ENCODE data around the gene SARNP.
"Not testable (repeated sequence)": the region's sequence is repeated elsewhere in the genome, so short reads cannot be mapped to it uniquely, and the experiment has no call there.

SARNP gene, protein sequence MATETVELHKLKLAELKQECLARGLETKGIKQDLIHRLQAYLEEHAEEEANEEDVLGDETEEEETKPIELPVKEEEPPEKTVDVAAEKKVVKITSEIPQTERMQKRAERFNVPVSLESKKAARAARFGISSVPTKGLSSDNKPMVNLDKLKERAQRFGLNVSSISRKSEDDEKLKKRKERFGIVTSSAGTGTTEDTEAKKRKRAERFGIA

DNA sequence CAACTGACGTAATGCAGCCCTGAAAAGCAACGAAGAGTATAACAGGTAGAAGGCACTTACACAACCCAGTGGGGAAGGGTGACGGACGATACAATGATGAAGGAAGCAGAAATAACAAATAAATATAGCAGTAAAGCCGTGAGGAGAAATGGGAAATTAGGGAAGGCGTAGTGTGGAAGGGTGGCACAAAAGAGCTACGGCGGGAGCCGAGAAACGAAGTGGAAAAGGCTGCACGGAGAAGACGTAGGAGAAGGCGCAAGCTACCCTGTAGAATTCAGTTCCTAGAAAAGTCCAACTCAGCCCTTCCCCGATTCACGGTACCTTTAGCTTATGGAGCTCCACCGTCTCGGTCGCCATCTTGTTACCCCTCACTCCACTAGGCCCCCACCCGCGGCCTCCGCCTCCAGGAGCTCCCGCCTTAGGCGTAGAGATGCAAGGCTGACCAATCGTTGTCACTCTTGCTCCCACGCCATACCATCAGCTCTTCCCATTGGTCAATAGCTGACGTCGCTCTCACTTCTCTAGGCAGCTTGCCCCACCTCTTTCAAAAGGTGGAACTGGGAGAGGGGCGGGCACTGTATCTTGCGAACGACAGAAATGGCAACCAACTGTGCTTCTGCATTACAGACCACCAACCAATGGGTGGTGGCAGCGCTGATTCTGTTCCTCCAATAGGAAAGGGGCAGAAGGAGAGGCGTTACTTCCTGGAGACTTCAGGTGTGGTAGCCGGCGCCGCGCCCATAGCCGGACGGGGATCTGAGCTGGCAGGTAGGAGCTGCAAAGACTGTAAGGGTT lies at the start of gene SARNP, which contains the start of gene ORMDL2:
TSS of gene SARNP (minus strand) at position 380 of the 795 bp plus-strand sequence. CDS start at position 357, 23 bp downstream.
TSS of gene ORMDL2 (plus strand) at position 697 of the 795 bp plus-strand sequence. CDS start 959 bp downstream, outside the sequence.
- peak; percentile 100 for DNase-seq

DNA sequence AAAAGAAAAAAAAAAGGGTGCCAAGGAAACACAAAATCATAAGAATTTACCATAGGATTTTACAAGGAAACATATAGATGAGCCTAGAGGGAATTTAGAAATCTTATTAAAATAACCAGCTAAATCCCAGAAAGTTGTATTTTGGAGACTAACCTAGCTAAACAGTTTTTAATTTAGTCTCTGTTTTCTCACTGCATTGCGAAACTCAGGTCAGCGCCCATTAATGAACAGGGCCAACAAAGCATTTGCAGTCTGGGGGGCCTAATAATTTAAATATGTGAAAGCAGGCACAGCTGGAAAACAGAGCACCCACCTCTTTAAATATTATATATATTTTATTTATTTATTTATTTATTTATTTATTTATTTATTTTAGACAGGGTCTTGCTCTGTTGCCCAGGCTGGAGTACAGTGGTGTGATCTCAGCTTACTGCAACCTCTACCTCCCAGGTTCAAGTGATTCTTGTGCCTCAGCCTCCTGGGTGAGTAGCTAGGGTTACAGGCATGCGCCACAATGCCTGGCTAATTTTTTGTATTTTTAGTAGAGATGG lies 49.0 kb upstream of the SARNP start:
- not testable (repeated sequence) for DNase-seq

DNA sequence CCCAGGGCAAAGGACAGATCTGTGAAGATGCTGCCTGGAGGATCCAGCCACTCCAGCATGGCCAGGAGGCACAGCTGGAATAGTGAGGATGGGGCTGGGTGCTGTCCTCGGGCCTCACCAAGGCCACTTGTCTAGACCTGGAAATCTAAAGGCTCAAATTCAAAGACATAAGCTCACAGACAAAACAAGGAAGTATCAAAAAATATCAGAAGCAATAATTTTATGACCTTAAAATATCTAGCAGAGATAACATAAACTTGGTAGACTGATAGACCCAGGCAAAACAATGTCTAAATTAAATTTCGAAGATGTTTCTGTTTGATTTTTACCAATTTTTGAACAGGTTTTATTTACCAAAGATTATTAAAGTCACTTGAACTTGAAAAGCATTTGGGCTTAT lies 47.8 kb upstream of the SARNP start:
- DNase-seq: no peak

DNA sequence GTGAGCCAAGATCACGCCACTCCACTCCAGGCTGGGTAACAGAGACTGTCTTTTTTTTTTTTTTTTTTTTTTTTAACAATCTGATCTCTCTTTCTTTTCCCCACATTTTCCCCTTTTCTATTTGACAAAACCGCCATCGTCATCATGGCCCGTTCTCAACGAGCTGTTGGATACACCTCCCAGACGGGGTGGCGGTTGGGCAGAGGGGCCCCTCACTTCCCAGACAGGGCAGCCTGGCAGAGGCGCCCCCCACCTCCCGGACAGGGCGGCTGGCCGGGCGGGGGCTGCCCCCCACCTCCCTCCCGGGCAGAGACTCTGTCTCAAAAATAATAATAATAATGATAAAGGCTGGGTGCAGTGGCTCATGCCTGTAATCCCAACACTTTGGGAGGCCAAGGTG lies 45.4 kb upstream of the SARNP start:
- DNase-seq: not testable (repeated sequence)

DNA sequence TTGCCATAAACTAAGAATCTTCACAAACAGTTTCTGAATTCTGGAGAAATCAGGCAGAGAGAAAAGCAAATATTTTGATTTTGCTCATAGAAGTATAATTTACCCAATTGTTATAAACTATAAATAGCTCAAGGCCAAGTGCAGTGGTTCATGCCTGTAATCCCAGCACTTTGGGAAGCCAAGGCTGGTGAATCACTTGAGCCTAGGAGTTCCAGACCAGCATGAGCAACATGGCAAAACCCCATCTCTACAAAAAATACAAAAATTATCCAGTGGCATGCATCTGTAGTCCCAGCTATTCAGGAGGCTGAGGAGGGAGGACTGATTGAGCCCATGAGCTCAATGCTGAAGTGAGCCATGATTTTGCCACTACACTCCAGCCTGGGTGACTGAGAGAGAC lies 44.8 kb upstream of the SARNP start:
- DNase-seq: no peak

DNA sequence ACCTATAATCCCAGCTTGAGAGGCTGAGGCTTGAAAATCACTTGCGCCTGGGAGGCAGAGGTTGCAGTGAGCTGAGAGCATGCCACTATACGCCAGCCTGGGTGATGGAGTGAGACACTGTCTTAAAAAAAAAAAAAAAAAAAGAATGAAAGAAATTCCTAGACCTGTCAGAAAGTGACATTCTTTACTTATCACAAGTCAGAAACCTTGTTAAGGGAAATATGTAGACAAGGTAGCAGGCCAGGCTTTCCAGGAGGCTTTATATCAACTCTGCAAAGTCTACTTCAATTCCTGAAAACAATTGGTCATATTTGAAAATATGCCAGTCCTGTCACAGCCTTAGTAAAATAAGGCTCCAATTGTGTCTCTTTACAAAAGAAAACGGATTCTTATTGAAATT lies 44.3 kb upstream of the SARNP start:
- DNase-seq: no peak

DNA sequence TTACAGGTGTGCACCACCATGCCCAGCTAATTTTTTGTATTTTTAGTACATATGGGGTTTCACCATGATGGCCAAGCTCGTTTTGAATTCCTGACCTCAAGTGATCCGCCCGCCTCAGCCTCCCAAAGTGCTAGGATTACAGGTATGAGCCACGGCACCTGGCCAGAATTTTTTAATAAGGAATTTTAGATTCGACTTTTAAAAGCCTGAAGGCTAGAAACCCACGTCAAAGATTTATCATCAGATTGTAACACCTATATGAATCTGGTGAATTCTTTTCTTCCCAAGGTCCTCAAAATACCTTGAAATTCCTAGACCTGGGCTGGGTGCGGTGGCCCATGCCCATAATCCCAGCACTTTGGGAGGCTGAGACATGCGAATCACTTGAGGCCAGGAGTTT lies 43.9 kb upstream of the SARNP start:
- no peak for DNase-seq

DNA sequence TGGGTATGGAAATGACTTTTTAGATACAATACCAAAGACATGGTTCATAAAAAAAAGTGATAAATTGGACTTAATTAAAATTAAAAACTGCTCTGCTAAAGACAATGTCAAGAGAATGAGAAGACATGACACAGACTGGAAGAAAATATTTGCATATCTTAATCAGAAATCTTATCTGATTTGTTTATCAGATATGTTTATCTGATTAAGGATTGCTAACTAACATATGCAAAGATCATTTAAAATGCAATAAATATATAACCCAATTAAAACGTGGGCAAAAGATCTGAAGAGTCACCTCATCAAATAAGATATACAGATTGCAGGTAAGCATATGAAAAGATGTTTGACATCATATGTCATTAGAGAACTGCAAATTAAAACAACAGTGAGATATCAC lies 35.2 kb upstream of the SARNP start:
- DNase-seq: no peak

DNA sequence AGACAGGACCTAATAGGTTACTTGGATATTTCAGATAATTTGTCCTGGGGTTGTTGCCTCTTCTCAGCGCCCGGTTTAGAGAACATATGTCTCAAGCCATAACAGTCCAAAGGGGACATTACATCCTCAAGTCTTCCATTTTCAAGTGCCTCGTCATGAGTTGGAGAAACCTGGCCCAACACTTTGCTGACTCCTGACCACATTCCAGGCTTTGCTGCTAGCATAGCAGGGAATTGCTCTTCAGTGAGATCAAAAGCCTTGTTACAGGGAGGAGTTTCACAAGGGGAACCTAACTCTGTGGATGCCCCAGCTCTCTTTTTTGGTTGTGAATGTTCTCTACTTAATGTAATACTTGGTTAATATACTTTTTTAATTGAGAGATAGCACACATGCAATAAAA lies 33.4 kb upstream of the SARNP start:
- no peak for DNase-seq

DNA sequence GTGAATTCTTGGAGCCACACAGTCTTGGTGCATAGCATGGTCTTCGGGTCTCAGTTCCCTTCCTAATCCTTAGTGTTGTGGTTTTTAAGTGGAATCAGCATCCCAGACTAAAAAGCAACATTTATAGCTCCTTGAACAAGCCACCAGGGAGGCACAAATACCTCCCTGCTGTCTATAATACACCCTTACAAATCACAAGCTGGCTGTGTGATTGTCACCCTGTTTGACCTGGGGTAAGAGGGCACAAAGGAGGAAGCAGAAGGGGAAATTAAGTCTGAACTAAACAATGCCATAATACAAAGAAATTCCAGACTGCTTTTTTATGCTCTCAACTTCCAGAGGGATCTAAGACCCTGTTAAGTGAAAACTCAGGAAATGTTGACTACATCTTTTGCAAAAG lies 32.9 kb upstream of the SARNP start:
- no peak for DNase-seq

DNA sequence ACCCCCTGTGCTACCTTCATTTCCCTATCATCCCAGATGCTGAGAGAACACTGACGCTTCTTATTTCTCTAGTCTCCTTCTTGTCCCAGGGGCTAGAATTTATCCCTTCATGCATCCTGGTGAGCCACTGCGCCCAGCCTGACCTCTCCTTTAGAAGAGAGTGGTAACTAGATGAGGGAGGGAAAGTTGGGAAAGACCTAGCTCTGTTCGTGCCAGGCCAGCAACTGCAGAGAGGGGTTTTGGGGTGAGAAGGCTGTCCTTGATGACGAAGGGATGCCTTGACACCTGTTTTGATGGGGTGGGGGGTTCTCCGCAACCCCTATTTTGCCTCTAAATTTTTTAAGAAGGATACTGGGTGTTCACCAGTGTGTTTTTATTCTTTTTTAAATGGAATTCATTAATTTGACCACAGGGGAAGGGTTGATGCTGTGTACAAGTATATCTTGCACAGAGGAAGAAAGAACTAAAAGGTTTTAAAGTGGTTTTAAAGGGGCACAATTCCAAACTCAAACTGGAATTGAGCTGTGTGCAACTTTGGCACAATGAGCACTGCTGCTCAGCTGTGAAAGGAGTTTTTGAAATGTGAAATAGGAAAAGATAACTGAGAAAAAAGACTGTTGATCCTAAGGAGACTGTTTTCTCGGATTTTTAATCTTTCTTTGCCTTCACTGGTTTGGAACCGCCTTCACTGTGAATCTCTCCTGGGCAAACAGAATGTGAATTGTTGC lies 32.3 kb upstream of the SARNP start:
- no peak for DNase-seq

DNA sequence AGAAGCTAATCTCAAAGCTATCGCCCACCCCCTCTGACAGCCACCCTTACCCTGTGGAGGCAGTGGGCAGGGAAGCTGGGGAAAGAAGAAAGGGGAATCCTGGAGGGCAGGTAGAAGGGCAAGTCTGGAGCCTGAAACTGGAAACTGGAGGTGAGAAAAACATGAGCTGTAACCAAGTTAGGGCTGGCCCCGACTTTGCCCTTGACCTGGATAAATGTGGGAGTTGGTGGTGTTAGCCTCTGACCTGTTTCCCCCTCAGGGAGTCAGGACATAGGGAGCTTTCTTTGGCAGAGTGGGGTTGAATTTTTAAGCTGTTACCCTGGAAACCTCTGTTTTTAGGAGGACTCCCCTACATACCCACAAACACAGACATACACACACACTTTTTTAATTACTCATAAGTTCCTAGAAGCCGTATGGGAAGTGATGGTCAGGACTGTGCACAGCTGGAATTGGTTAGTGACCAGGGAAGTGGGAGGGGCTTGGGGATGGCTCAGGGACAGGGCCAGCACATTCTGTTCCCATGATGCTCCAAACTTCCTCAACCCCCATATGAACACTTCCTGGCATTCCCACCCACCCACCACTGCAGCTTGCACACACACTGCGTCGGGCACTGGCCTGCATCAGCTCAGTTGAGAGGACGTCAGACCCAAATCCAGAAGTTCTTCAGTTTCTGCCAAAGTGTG lies 30.2 kb upstream of the SARNP start:
- peak; percentile 63 for DNase-seq

DNA sequence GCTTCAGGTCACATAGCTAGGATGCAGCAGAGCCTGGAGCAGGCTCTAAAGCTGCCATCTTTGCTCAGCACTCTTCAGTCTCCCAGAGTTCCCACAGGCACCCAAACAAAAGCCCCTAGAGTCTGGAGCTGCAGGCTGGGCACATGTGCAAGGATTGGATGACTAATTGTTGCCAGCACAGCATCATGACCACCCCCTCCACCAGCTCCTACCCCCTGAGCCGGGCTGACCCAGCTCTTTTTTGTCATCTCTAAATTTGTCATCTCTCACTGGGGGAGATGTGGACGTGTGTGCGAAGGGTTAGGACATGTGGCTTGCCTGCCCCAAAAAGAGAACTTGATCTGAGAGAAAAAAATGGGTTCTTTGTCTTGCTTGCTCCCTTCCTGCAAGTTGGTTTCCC lies 29.5 kb upstream of the SARNP start:
- DNase-seq: no peak

DNA sequence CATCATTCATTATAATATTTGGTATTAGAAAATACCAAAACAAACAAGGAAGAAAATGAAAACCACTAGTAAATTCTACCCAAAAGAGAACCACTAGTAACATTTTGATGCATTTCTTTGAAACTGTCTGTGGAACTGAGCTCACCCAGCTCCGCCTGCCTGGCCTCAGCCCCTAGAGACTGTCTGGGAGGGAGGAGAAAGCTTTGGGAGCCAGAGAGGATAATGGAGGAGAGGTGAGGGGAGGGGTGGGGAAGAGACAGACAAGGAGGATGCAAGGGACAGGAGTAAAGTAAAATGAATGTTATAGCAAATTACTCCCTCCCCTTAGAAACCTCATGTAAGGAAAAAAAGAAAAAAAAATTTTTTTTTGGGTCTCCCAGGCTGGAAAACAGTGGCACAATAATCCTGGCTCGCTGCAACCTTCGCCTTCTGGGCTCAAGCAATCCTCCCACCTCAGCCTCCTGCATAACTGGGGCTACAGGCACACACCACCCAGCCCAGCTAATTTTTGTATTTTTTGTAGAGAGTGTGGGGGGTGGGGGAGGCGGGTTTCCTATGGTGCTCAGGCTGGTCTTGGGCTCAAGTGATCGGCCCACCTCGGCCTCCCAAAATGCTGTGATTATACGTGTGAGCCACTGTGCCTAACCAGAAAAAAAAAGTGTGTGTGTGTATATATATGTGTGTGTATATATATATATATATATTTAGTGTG lies 28.4 kb upstream of the SARNP start:
- no peak for DNase-seq

DNA sequence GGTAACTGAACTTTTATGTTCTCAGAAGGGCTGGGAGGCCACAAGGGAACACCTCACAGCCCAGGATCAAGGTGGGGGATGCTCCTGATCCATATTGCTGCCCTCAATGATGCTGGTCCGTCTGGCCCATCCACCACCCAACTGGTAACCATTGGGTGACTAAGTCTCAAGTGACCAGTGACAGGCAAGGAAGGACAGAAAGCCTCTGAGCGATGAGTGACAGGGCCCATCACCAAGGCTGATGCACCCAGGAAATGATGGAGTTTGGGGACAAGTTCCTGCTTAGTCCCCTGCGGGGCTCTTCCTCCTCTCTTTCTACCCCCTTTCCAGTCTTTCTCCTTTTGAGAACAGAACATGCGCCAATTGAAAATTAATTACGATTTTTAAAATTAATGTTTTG lies 27.8 kb upstream of the SARNP start:
- DNase-seq: no peak

DNA sequence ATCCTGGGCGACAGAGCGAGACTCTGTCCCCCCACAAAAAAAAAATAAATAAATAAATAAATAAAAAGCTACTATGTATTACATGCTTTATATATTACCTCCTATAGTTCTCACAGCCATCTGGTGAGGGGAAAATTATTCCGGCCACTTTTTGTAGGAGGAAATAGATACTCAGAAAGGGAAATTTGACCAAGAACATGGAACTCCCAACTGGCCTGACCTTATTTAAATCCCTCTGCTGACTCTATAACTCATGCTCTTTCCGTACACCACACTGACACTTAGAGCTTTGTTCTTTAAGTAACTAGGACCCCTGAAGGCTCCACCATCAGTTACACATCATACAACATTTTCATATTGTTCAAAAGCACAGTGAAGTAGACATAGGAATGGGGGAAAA lies 27.4 kb upstream of the SARNP start:
- no peak for DNase-seq

DNA sequence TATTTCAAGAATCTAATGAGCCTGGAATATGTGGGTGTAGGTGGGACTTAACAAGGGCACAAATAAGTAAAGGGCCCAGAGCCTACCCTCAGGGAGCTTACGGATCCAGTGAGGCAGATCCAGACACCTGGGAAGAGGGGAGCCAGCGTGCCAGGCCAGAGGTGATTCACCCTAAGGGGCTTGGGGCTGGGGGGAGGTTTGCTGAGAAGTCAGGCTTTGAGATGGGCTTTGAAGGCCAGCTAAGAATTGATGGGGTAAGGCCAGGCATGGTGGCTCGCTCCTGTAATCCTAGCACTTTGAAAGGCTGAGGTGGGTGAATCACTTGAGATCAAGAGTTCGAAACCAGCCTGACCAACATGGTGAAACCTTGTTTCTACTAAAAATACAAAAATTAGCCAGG lies 25.9 kb upstream of the SARNP start:
- no peak for DNase-seq

DNA sequence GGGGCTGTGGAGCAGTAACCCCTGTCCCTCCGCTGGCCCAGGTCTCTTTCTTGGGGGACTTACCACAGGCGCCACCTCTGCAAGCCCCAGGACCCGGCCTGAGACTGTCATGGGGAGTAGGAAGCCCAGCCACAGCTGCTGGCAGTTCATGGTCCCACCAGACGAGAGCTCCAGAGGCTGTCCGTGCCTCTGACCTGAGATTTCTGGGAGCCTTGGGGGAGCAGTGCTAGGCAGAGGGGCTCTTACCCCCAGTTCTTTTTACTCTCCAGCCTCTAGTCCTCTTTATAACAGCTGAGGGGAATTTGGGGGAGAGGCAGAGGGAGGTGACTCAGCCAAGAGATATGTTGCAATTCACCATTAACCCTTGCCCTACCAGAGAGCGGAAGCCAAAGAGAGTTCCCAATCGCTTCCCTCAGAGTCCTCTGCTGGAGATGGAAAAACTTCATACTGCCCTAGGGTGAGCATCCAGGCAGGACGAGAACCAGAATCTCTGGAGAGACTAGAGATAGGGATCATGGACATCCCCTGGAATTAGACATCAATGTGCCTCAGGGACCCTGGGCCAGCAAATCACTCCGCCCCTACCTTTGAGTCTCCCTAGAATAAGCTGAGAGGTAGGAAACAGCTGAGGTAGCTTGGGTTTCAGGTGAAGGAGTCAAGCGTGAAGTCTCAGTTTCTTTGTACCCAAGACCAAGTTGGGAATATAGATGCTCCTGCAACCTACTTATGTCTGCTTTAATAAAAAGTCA lies 25.3 kb upstream of the SARNP start, which contains the start of gene MMP19:
TSS of gene MMP19 (minus strand) at position 256 of the 749 bp plus-strand sequence. CDS start at position 150, 106 bp downstream.
- peak; percentile 67 for DNase-seq

DNA sequence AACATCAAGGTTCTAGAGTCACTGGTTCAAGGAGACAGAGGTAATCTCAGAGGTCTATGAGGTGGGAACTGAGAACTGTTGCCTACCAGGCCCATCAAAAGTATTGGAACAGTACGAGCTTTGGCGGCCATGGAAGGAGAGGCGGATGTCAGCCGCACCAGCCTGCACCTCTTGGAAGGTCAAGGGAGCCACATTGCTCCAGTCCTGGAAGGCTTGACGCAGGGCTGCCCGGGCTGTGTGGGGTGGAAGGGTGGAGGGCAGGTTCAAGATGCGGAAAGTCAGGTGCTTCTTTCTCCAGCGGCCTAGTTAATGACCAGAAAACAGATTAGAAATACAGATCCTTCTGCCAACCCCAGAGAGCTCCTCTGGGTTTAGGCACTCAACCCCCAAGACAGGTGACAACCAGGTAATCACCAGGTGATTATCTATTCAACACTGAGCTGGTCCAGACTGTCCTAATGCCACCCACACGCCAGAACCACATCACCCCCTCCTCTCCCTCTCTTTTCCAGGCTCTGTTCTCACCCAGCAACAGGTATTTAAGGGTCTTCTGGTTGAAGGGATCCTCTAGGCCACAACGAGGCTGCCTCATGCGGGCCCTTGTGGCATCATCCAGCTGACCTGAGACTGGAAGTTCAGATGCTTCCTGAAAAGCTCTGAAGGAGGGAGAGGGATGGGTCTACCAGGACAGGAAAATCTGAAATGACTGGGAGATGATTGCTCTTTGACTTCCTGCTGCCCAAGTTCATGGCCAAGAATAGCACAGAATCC lies 23.2 kb upstream of the SARNP start:
- no peak for DNase-seq

DNA sequence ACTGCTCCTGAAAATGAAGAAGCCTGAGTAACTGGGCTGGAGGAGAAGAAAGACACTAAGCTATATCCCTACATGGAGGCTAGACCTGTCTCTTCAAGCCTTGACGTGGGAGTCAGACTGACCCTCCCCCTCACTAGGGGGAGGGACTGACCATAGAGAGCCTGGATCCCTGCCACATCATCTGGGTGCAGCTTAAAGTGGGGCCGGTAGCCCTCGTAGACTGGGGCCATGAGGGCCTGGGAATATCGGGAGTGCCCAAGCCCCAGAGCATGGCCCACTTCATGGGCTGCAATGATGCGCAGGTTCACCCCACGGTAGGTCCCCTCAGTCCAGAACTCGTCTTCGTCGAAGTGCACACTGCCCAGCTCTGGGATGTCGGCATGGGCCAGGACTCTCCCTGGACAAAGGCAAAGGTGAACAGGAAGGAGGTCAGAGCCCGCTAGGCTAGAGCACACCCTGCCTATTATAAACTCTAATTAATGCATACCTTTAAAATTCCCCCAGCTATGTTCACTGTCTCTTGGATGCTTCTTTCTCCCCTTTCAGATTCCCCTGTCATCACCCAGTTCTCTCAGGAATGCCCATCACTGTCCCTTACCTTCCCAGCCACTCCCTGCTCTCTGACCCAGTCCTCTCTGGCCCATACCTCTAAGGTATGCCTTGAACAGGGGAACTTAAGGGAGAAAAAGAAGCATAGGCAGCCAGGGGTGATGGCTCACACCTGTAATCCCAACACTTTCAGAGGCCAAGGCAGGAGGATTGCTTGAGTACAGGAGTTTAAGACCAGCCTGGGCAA lies 22.0 kb upstream of the SARNP start:
- DNase-seq: no peak

All from NCI-H226 (cell line).